Tibial nerve (tissue), 4 donors: ENCODE results near the gene CMTM8.

Source experiments
- EP300 ChIP-seq, 2 donors: sonication (generic); formaldehyde crosslinking; IDR thresholded peaks; one replicate each; pipeline ENCODE4 v1.6.1; 2017; ENCODE audit warnings: antibody characterized with exemption in 2 of 2, mild to moderate bottlenecking in 1 of 2
- TF ChIP-seq, protein P1 (sequence below), 5 experiments: fragments of 200-600 bp in 3 of 5; fragments of 450-650 bp in 2 of 5; sonication (generic) in 3 of 5; IDR thresholded peaks; one replicate each; pipeline ENCODE4 v1.5.1; 2016 to 2019; ENCODE audit warnings: antibody characterized with exemption in 5 of 5, mild to moderate bottlenecking in 3 of 5, moderate library complexity in 2 of 5

DNA sequence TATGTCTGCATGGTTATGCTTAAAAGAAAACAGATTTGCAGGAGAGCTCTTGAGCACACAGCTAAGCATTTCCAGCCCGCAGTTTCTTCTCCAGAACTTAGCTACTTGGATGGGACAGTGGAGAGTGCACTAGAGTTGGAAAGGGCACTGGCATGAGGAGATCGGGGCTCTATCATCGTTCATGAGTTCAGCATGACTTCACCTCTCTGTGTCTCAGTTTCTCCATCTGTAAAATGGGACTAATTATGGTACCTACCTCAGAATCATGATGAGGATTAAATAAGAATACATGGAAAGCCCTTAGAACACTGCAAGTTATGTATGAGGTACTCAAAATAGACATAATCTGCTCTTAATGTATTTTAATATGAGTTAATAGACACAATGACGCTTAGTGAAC, 69.9 kb downstream of the CMTM8 start:
- TF ChIP-seq, protein P1, sequence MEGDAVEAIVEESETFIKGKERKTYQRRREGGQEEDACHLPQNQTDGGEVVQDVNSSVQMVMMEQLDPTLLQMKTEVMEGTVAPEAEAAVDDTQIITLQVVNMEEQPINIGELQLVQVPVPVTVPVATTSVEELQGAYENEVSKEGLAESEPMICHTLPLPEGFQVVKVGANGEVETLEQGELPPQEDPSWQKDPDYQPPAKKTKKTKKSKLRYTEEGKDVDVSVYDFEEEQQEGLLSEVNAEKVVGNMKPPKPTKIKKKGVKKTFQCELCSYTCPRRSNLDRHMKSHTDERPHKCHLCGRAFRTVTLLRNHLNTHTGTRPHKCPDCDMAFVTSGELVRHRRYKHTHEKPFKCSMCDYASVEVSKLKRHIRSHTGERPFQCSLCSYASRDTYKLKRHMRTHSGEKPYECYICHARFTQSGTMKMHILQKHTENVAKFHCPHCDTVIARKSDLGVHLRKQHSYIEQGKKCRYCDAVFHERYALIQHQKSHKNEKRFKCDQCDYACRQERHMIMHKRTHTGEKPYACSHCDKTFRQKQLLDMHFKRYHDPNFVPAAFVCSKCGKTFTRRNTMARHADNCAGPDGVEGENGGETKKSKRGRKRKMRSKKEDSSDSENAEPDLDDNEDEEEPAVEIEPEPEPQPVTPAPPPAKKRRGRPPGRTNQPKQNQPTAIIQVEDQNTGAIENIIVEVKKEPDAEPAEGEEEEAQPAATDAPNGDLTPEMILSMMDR (IDR thresholded peaks at IDR 0.05) = no peak
- no peak for TF ChIP-seq EP300 (IDR thresholded peaks at IDR 0.05)
